Endodermal cell (in vitro differentiated cells): ENCODE measurements around the gene RREB1. TPM values are rescaled to one million over a fixed set of nuclear protein-coding genes. Genes with fewer than 3 reads are reported as not detected.
"Not testable (repeated sequence)": the region's sequence is repeated elsewhere in the genome, so short reads cannot be mapped to it uniquely, and the experiment has no call there.

Experiments
- DNase-seq: peaks from one replicate; pipeline ENCODE4 v3.0.0-alpha.2; 2017
- H3K27ac ChIP-seq: 2 replicates; pipeline ENCODE4 v1.5.1; 2013; ENCODE audit warnings: mild to moderate bottlenecking, low read depth, low read length, moderate library complexity
- H3K27me3 ChIP-seq: 2 replicates; pipeline ENCODE4 v1.6.1; 2013; ENCODE audit warnings: mild to moderate bottlenecking, low read length, moderate library complexity; ENCODE audit not compliant: insufficient read depth, control insufficient read depth, poor library complexity, severe bottlenecking
- H3K36me3 ChIP-seq: 2 replicates; pipeline ENCODE4 v1.7.0; 2013; ENCODE audit warnings: mild to moderate bottlenecking, low read length, moderate library complexity; ENCODE audit not compliant: control insufficient read depth, insufficient read depth
- H3K4me1 ChIP-seq: one replicate; pipeline ENCODE4 v1.7.0; 2013; ENCODE audit warnings: low read length; ENCODE audit not compliant: control insufficient read depth, insufficient read depth
- H3K4me3 ChIP-seq: 2 replicates; pipeline ENCODE4 v1.5.1; 2013; ENCODE audit warnings: mild to moderate bottlenecking, low read length, moderate library complexity
- H3K9ac ChIP-seq: 2 replicates; pipeline ENCODE4 v1.6.1; 2013; ENCODE audit warnings: mild to moderate bottlenecking, low read length, moderate library complexity; ENCODE audit not compliant: poor library complexity, severe bottlenecking; ENCODE audit errors: extremely low read depth
- H3K9me3 ChIP-seq: 2 replicates; pipeline ENCODE4 v1.6.1; 2013; ENCODE audit warnings: mild to moderate bottlenecking, low read length, moderate library complexity; ENCODE audit not compliant: control insufficient read depth
- H3K27ac Mint-ChIP-seq: 2 replicates; pipeline ENCODE4 v1.8.0; 2020; ENCODE audit warnings: mixed read lengths
- H3K27me3 Mint-ChIP-seq: 2 replicates; pipeline ENCODE4 v1.8.0; 2021; ENCODE audit warnings: mild to moderate bottlenecking, mixed read lengths; ENCODE audit not compliant: insufficient read depth
- H3K36me3 Mint-ChIP-seq: 2 replicates; pipeline ENCODE4 v1.8.0; 2020; ENCODE audit warnings: low read depth, mixed read lengths
- H3K4me1 Mint-ChIP-seq: 2 replicates; pipeline ENCODE4 v1.8.0; 2020; ENCODE audit warnings: mixed read lengths
- H3K4me3 Mint-ChIP-seq: 2 replicates; pipeline ENCODE4 v1.8.0; 2020; ENCODE audit warnings: mild to moderate bottlenecking, moderate library complexity, mixed read lengths
- H3K9me3 Mint-ChIP-seq: 2 replicates; pipeline ENCODE4 v1.8.0; 2020; ENCODE audit warnings: mild to moderate bottlenecking, mixed read lengths
- WGBS, 2 experiments: methylation state at CpG; one replicate each; pipeline versions ENCODE4 v1.1.5 to v1.1.7; 2013; ENCODE audit warnings: missing lambda C conversion rate in 2 of 2, mixed read lengths in 1 of 2; ENCODE audit not compliant: insufficient coverage in 1 of 2, insufficient read length in 1 of 2; 5-methylcytosine and 5-hydroxymethylcytosine counted together
- total RNA-seq, 2 donors: library from RNA; stranded (reverse); fragmentation: NEBNext Ultra II Directional in 1 of 2; extraction: Animal tissue kit (Norgen Biotek cat#: 25700) in 1 of 2; gene quantifications; 2 replicates in 1 of 2; 3 replicates in 1 of 2; pipeline ENCODE4 v1.2.1, GENCODE V29; 2021
- TF ChIP-seq, protein P1 (sequence below): fragments of 200-600 bp; sonication (generic); conservative IDR thresholded peaks from 2 replicates; pipeline ENCODE4 v1.5.0; 2021; ENCODE audit warnings: antibody characterized with exemption, mild to moderate bottlenecking

The RREB1 gene
- total RNA-seq, 2 donors from 2014 or later: 51.2 to 64.3 TPM

- WGBS, 2 experiments: 91 to 95% methylated on average over 12 to 15 of the region's 15 CpGs
- peaks cover 11% of the 10 kb centered on the region for H3K9me3 ChIP-seq
- no peak overlapping the region for H3K27ac Mint-ChIP-seq
- peaks cover 10% of the 10 kb centered on the region for H3K27me3 Mint-ChIP-seq
- H3K27me3 ChIP-seq: no peaks in the 10 kb centered on the region
- no peak overlapping the region for H3K27ac ChIP-seq
- H3K4me1 ChIP-seq: no peaks in the 10 kb centered on the region
- no peak overlapping the region for H3K4me3 Mint-ChIP-seq
- DNase-seq: no peak
- H3K9ac ChIP-seq: no peak overlapping the region
- H3K36me3 ChIP-seq: no peaks in the 10 kb centered on the region
- H3K36me3 Mint-ChIP-seq: no peaks in the 10 kb centered on the region
- H3K4me1 Mint-ChIP-seq: peaks cover 8% of the 10 kb centered on the region
- peaks cover 13% of the 10 kb centered on the region for H3K9me3 Mint-ChIP-seq
- H3K4me3 ChIP-seq: no peak overlapping the region
- TF ChIP-seq, protein P1, sequence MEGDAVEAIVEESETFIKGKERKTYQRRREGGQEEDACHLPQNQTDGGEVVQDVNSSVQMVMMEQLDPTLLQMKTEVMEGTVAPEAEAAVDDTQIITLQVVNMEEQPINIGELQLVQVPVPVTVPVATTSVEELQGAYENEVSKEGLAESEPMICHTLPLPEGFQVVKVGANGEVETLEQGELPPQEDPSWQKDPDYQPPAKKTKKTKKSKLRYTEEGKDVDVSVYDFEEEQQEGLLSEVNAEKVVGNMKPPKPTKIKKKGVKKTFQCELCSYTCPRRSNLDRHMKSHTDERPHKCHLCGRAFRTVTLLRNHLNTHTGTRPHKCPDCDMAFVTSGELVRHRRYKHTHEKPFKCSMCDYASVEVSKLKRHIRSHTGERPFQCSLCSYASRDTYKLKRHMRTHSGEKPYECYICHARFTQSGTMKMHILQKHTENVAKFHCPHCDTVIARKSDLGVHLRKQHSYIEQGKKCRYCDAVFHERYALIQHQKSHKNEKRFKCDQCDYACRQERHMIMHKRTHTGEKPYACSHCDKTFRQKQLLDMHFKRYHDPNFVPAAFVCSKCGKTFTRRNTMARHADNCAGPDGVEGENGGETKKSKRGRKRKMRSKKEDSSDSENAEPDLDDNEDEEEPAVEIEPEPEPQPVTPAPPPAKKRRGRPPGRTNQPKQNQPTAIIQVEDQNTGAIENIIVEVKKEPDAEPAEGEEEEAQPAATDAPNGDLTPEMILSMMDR: no peak
Observed at GRCh38 chr6:7264041-7264440, 156.3 kb downstream of the RREB1 start.

- TF ChIP-seq, protein P1: no peak
- no peak overlapping the region for H3K4me3 Mint-ChIP-seq
Observed at GRCh38 chr6:7264686-7265384, 157.1 kb downstream of the RREB1 start.

DNA sequence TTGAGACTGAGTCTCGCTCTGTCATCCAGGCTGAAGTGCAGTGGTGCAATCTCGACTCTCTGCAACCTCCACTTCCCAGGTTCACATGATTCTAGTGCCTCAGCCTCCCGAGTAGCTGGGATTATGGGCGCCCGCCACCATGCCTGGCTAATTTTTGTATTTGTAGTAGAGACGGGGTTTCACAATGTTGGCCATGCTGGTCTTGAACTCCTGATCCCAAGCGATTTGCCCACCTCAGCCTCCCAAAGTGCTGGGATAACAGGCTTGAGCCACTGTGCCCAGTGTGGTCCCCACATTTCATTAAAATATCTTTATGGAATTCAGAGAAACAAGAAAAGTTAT, 157.6 kb downstream of the RREB1 start:
- H3K27me3 ChIP-seq, H3K4me3 ChIP-seq, H3K27ac Mint-ChIP-seq, H3K4me1 Mint-ChIP-seq, H3K4me3 Mint-ChIP-seq, H3K27me3 Mint-ChIP-seq, H3K36me3 Mint-ChIP-seq, H3K9ac ChIP-seq, DNase-seq, H3K36me3 ChIP-seq, H3K4me1 ChIP-seq, H3K27ac ChIP-seq: not testable (repeated sequence)
- WGBS, 2 experiments: 94% methylated on average over 7 of the region's 7 CpGs
- H3K9me3 Mint-ChIP-seq: peaks cover 13% of the 10 kb centered on the region
- H3K9me3 ChIP-seq: peaks cover 11% of the 10 kb centered on the region

More at GRCh38 chr6:7264686-7265384, 157.1 kb downstream of the RREB1 start:
- Mint-ChIP-seq H3K9me3 (peaks cover 13% of the 10 kb centered on the region), H3K27ac (no peak overlapping the region), H3K27me3 (peaks cover 4% of the 10 kb centered on the region), H3K36me3 (no peaks in the 10 kb centered on the region), H3K4me1 (peaks cover 8% of the 10 kb centered on the region)
- peaks cover 11% of the 10 kb centered on the region for H3K9me3 ChIP-seq
- no peaks in the 10 kb centered on the region for H3K36me3 ChIP-seq
- no peak overlapping the region for H3K4me3 ChIP-seq
- H3K9ac ChIP-seq: no peak overlapping the region
- no peak overlapping the region for H3K27ac ChIP-seq
- WGBS, 2 experiments: 93 to 97% methylated on average over 15 to 17 of the region's 17 CpGs
- no peak for DNase-seq
- no peaks in the 10 kb centered on the region for H3K4me1 ChIP-seq
- H3K27me3 ChIP-seq: no peaks in the 10 kb centered on the region

DNA sequence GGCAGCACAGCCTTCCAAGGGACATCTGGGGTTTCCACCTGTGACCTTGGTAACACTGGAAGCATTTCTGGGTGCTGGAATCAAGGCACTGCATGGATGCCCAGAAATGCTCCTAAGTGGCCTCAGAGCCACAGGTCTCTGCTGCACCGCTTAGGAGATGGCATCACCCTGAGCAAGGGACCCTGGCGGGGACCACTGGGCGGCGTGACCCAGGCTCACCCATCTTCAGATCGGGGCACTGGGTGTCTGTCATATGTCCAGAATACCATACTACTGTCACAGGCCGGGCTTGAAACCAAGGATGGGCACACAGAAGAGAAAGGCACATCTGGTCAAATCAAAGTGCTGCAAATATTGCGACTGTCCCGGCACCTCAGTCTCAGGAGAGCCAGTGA, 159.3 kb downstream of the RREB1 start:
- Histone ChIP-seq H3K4me3 (no peak overlapping the region), H3K4me1 (no peaks in the 10 kb centered on the region), H3K9ac (no peak overlapping the region), H3K27ac (no peak overlapping the region), H3K27me3 (no peaks in the 10 kb centered on the region), H3K36me3 (no peaks in the 10 kb centered on the region), H3K9me3 (peaks cover 11% of the 10 kb centered on the region)
- no peak overlapping the region for H3K27ac Mint-ChIP-seq
- H3K36me3 Mint-ChIP-seq: no peaks in the 10 kb centered on the region
- H3K4me3 Mint-ChIP-seq: no peak overlapping the region
- H3K9me3 Mint-ChIP-seq: peaks cover 13% of the 10 kb centered on the region
- peaks cover 2% of the 10 kb centered on the region for H3K4me1 Mint-ChIP-seq
- H3K27me3 Mint-ChIP-seq: no peaks in the 10 kb centered on the region
- WGBS, 2 experiments: 94 to 99% methylated on average over 8 of the region's 8 CpGs
- no peak for DNase-seq
- TF ChIP-seq, protein P1: no peak
